Left ventricle myocardium inferior (tissue), 1 donor: ENCODE results near the gene SAMD15. TPM values are rescaled to one million over a fixed set of nuclear protein-coding genes. Genes with fewer than 3 reads are reported as not detected.

Source experiments
- DNase-seq: peaks from one replicate; pipeline ENCODE4 v3.0.0-alpha.2; 2020
- H3K27ac ChIP-seq: fragments of 200-600 bp; replicated peaks from 2 replicates; pipeline ENCODE4 v1.8.0; 2021
- H3K27me3 ChIP-seq: fragments of 200-600 bp; 2 replicates; pipeline ENCODE4 v1.8.0; 2021; ENCODE audit warnings: low read depth
- H3K36me3 ChIP-seq: fragments of 200-600 bp; 2 replicates; pipeline ENCODE4 v1.8.0; 2021
- H3K4me1 ChIP-seq: fragments of 200-600 bp; 2 replicates; pipeline ENCODE4 v1.8.0; 2021
- H3K4me3 ChIP-seq: fragments of 200-600 bp; 2 replicates; pipeline ENCODE4 v1.8.0; 2021; ENCODE audit warnings: mild to moderate bottlenecking, moderate library complexity
- H3K9me3 ChIP-seq: fragments of 200-600 bp; replicated peaks from 2 replicates; pipeline ENCODE4 v1.8.0; 2021
- intact Hi-C: fragments of 100-400 bp; cut with micrococcal nuclease; formaldehyde crosslinking; loops from one replicate; pipeline ENCODE4 v1.11.0; 2022
- total RNA-seq: library from RNA; stranded (reverse); fragmentation: NEBNext Ultra II Directional; extraction: Animal tissue kit (Norgen Biotek cat#: 25700); gene quantifications from one replicate; pipeline ENCODE4 v1.2.1, GENCODE V29; 2021
- TF ChIP-seq, protein P1 (sequence below): fragments of 200-600 bp; IDR thresholded peaks from 2 replicates; pipeline ENCODE4 v1.8.0; 2021; ENCODE audit warnings: antibody characterized with exemption, mild to moderate bottlenecking, borderline replicate concordance
- donor health status: DM: no; HTN: yes; CAD: no; lungs with severe emphysema.

SAMD15 gene
- total RNA-seq, 1 donor from 2014 or later: 0.08 TPM

- no peak for DNase-seq
- Histone ChIP-seq H3K9me3 (no peaks in the 10 kb centered on the region), H3K27ac (no peak overlapping the region), H3K36me3 (peaks cover 31% of the 10 kb centered on the region), H3K27me3 (no peaks in the 10 kb centered on the region), H3K4me3 (no peak overlapping the region), H3K4me1 (no peaks in the 10 kb centered on the region)
- intact Hi-C loops: no loop called here
- TF ChIP-seq, protein P1, sequence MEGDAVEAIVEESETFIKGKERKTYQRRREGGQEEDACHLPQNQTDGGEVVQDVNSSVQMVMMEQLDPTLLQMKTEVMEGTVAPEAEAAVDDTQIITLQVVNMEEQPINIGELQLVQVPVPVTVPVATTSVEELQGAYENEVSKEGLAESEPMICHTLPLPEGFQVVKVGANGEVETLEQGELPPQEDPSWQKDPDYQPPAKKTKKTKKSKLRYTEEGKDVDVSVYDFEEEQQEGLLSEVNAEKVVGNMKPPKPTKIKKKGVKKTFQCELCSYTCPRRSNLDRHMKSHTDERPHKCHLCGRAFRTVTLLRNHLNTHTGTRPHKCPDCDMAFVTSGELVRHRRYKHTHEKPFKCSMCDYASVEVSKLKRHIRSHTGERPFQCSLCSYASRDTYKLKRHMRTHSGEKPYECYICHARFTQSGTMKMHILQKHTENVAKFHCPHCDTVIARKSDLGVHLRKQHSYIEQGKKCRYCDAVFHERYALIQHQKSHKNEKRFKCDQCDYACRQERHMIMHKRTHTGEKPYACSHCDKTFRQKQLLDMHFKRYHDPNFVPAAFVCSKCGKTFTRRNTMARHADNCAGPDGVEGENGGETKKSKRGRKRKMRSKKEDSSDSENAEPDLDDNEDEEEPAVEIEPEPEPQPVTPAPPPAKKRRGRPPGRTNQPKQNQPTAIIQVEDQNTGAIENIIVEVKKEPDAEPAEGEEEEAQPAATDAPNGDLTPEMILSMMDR: no peak
Measured at GRCh38 chr14:77346495-77346894, 30.7 kb upstream of the SAMD15 start.

DNA sequence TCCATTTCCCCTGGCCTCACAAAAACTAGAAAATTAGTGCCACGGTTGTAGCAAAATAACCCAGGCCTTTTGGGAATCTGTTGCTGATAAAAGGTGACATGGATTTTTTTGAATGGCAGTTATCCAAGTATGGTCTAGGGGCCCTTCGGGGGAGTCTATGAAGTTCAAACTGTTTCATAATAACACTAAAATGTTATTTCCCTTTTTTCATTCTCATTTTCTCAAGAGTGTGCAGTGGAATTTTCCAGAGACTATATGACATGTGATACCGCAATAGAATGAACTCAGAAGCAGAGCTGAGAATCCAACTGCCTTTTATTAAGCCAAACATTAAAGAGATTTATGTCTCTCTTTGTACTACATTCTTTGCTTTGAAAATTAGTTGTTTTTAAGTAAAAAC lies 29.4 kb upstream of the SAMD15 start:
- no peak overlapping the region for H3K4me3 ChIP-seq
- no peak for DNase-seq
- H3K27me3 ChIP-seq: no peaks in the 10 kb centered on the region
- H3K9me3 ChIP-seq: no peaks in the 10 kb centered on the region
- H3K36me3 ChIP-seq: peaks cover 24% of the 10 kb centered on the region
- intact Hi-C loops: no loop called here
- TF ChIP-seq, protein P1: no peak
- H3K27ac ChIP-seq: no peak overlapping the region
- no peaks in the 10 kb centered on the region for H3K4me1 ChIP-seq

GRCh38 chr14:77353469-77354141 lies 23.6 kb upstream of the SAMD15 start:
- Histone ChIP-seq H3K4me1 (no peaks in the 10 kb centered on the region), H3K36me3 (peaks cover 16% of the 10 kb centered on the region), H3K9me3 (no peaks in the 10 kb centered on the region), H3K4me3 (no peak overlapping the region), H3K27ac (no peak overlapping the region), H3K27me3 (no peaks in the 10 kb centered on the region)
- no peak for DNase-seq
- intact Hi-C loops: no loop called here
- TF ChIP-seq, protein P1: no peak

DNA sequence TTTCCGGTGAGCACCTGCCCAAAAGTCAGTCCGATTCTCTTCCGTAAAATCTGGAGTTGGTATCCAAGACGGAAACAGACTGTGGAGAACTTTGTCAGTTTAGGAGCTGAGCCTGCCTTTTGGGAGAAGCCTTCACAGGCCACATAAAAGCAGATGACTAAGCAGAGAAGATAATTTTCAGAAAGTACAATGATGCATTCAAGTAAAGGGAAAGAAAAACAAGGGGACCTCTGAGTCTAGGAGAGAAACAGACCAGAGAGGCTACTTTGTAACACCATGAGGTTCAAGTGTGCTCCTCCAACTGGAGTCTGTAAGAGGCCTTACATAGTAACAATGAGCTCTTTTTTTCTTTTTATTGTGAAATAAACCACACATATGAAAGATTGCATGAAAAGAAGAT lies 21.4 kb upstream of the SAMD15 start:
- intact Hi-C loops: no loop called here
- Histone ChIP-seq H3K4me3 (no peak overlapping the region), H3K27me3 (no peaks in the 10 kb centered on the region), H3K4me1 (no peaks in the 10 kb centered on the region), H3K36me3 (peaks cover 2% of the 10 kb centered on the region), H3K9me3 (no peaks in the 10 kb centered on the region), H3K27ac (no peak overlapping the region)
- no peak for DNase-seq
- TF ChIP-seq, protein P1: no peak

GRCh38 chr14:77356899-77357298 lies 20.3 kb upstream of the SAMD15 start:
- Histone ChIP-seq H3K4me1 (no peaks in the 10 kb centered on the region), H3K9me3 (no peaks in the 10 kb centered on the region), H3K27me3 (no peaks in the 10 kb centered on the region), H3K36me3 (no peaks in the 10 kb centered on the region), H3K27ac (no peak overlapping the region), H3K4me3 (no peak overlapping the region)
- no peak for DNase-seq
- TF ChIP-seq, protein P1: no peak
- intact Hi-C loops: no loop called here
